Sigmoid colon (tissue), 7 donors: ENCODE measurements around the gene LHX2. TPM values are rescaled to one million over a fixed set of nuclear protein-coding genes. Genes with fewer than 3 reads are reported as not detected.

Source experiments
- DNase-seq: peaks from one replicate; pipeline ENCODE4 v3.0.0-alpha.2; 2019
- H3K27ac ChIP-seq, 4 donors: fragments of 200-600 bp; sonication (generic); one replicate each; pipeline ENCODE4 v1.5.1; 2016 to 2019; ENCODE audit warnings: mild to moderate bottlenecking in 1 of 4
- H3K27me3 ChIP-seq, 3 donors: fragments of 200-600 bp; sonication (generic); one replicate each; pipeline ENCODE4 v1.5.1; 2019; ENCODE audit warnings: mild to moderate bottlenecking in 1 of 3
- H3K36me3 ChIP-seq, 4 donors: fragments of 200-600 bp; sonication (generic); one replicate each; pipeline ENCODE4 v1.5.1; 2016 to 2019
- H3K4me1 ChIP-seq, 4 donors: fragments of 200-600 bp; sonication (generic); one replicate each; pipeline ENCODE4 v1.5.1; 2017 to 2019
- H3K4me3 ChIP-seq, 4 donors: fragments of 200-600 bp; sonication (generic); one replicate each; pipeline ENCODE4 v1.5.1; 2017 to 2019; ENCODE audit warnings: mild to moderate bottlenecking in 2 of 4, moderate library complexity in 1 of 4
- H3K9me3 ChIP-seq, 4 donors: fragments of 200-600 bp in 3 of 4; sonication (generic) in 3 of 4; one replicate each; pipeline versions ENCODE4 v1.5.1 to v1.6.1; 2013 to 2019
- EP300 ChIP-seq, 4 donors: sonication (generic); formaldehyde crosslinking; IDR thresholded peaks; one replicate each; pipeline ENCODE4 v1.6.1; 2017; ENCODE audit warnings: antibody characterized with exemption in 4 of 4
- POLR2A ChIP-seq, 2 donors: fragments of 450-650 bp; IDR thresholded peaks; one replicate each; pipeline ENCODE4 v1.6.1; 2016; ENCODE audit warnings: antibody characterized with exemption in 2 of 2, mild to moderate bottlenecking in 2 of 2, moderate library complexity in 2 of 2
- POLR2AphosphoS5 ChIP-seq, 4 donors: sonication (generic); formaldehyde crosslinking; IDR thresholded peaks; one replicate each; pipeline ENCODE4 v1.6.1; 2017; ENCODE audit warnings: antibody characterized with exemption in 4 of 4
- WGBS, 2 donors: extraction: QIAGEN DNeasy Blood & Tissue Kit; methylation state at CpG; one replicate each; pipeline ENCODE4 v1.1.7; 2013; 5-methylcytosine and 5-hydroxymethylcytosine counted together
- intact Hi-C: fragments of 100-400 bp; cut with DNase I; formaldehyde crosslinking; loops from one replicate; pipeline ENCODE4 v1.15.1; 2023
- polyA plus RNA-seq, 3 donors: library from polyadenylated mRNA; stranded (reverse); fragments of 200-250 nt; gene quantifications; one replicate each; pipeline ENCODE4 v1.2.3, GENCODE V29; 2013
- total RNA-seq, 4 donors: library from RNA; depleted of rRNA; stranded (reverse); fragments of >200 nt; gene quantifications; one replicate each; pipeline ENCODE4 v1.1.0, GENCODE V29; 2016
- TF ChIP-seq, protein P1 (sequence below), 4 experiments: fragments of 450-650 bp in 3 of 4; fragments of 200-600 bp in 1 of 4; IDR thresholded peaks; one replicate each; pipeline ENCODE4 v1.5.1; 2016 to 2019; ENCODE audit warnings: antibody characterized with exemption in 4 of 4, mild to moderate bottlenecking in 3 of 4, moderate library complexity in 2 of 4
- donor health status: healthy with polysubstance abuse.
- donor health status: Bipolar disorder and iron deficiency.
- donor health status: healthy.

Gene LHX2
- total and polyA plus RNA-seq, 7 donors, result 3.3 TPM; not detected in 6

DNA sequence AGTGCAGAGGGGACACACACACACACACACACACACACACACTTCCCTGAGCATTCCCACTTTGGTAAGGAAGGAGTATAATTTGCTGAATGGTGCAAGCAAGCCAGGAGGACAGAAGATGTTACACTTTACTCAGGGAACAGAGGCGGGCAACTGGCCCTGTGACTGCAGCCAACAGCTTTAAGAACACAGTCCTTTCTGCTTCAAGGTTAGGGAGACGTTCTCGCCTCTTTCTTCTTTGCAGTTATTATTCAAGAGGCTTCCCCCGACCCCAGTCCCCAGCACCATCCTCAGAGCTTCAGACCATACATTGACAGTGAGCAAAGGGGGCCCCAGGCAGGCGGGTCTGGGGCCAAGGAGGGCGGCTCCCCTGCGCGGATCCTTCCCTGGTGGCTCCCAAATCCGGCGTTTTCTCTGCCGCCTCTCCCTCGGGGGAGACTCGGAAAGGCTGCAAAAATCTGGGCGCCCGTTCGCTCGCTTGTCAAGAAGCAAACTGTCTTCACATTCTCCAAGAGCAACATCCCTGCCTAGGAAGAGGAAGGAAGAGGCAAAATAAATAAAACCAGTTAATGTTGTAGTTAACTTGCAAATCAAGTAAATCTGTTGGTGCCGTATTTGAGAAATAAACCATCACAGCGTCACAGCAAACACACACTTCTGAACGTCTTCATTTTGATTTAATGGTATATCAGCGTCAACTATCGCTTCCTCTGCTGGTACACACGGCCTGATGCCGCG lies 3.8 kb upstream of the LHX2 start:
- Histone ChIP-seq H3K9me3 (no peaks in the 10 kb centered on the region), H3K4me3 (no peak overlapping the region), H3K4me1 (peaks cover 0 to 39% (median 36%) of the 10 kb centered on the region in 4 donors), H3K36me3 (no peaks in the 10 kb centered on the region), H3K27me3 (peaks cover 74 to 100% (median 99%) of the 10 kb centered on the region in 3 donors), H3K27ac (no peak overlapping the region)
- no peak for DNase-seq
- TF ChIP-seq EP300 (IDR thresholded peaks at IDR 0.05), result no peak
- TF ChIP-seq POLR2AphosphoS5 (IDR thresholded peaks at IDR 0.05), result no peak
- no peak for TF ChIP-seq POLR2A (IDR thresholded peaks at IDR 0.05)
- WGBS, 2 donors, result 5 to 9% methylated on average over 25 of the region's 25 CpGs
- intact Hi-C loops, result no loop called here

DNA sequence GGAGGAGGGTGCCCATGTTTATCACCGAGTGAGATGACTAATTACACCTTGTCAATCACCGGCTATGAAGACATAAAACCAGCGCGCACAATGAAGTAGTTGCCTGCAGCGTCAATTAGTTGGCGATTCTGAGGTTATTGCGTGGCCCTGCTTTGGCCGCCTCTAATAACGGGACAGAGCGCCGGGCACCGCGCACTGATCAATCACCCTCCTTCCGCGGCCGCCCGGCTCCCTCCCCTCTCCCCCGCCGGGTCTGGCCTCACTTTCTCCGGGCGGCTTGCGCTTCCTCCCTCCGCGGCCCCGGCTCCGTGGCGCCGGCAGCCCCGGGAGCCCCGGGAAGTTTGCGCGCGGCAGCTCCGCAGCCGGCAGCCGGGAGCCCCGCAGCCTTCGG lies 3.3 kb upstream of the LHX2 start:
- Histone ChIP-seq H3K9me3 (no peaks in the 10 kb centered on the region), H3K4me3 (no peak overlapping the region), H3K36me3 (no peaks in the 10 kb centered on the region), H3K4me1 (peaks cover 0 to 43% (median 41%) of the 10 kb centered on the region in 4 donors), H3K27me3 (peaks cover 79 to 100% (median 99%) of the 10 kb centered on the region in 3 donors), H3K27ac (no peak overlapping the region)
- no peak for DNase-seq
- intact Hi-C loops, result no loop called here
- 2% methylated on average over 38 of the region's 38 CpGs for WGBS, 2 donors
- TF ChIP-seq, protein P1, sequence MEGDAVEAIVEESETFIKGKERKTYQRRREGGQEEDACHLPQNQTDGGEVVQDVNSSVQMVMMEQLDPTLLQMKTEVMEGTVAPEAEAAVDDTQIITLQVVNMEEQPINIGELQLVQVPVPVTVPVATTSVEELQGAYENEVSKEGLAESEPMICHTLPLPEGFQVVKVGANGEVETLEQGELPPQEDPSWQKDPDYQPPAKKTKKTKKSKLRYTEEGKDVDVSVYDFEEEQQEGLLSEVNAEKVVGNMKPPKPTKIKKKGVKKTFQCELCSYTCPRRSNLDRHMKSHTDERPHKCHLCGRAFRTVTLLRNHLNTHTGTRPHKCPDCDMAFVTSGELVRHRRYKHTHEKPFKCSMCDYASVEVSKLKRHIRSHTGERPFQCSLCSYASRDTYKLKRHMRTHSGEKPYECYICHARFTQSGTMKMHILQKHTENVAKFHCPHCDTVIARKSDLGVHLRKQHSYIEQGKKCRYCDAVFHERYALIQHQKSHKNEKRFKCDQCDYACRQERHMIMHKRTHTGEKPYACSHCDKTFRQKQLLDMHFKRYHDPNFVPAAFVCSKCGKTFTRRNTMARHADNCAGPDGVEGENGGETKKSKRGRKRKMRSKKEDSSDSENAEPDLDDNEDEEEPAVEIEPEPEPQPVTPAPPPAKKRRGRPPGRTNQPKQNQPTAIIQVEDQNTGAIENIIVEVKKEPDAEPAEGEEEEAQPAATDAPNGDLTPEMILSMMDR (IDR thresholded peaks at IDR 0.05), result no peak
- no peak for TF ChIP-seq POLR2A (IDR thresholded peaks at IDR 0.05)
- no peak for TF ChIP-seq EP300 (IDR thresholded peaks at IDR 0.05)
- TF ChIP-seq POLR2AphosphoS5 (IDR thresholded peaks at IDR 0.05), result no peak

DNA sequence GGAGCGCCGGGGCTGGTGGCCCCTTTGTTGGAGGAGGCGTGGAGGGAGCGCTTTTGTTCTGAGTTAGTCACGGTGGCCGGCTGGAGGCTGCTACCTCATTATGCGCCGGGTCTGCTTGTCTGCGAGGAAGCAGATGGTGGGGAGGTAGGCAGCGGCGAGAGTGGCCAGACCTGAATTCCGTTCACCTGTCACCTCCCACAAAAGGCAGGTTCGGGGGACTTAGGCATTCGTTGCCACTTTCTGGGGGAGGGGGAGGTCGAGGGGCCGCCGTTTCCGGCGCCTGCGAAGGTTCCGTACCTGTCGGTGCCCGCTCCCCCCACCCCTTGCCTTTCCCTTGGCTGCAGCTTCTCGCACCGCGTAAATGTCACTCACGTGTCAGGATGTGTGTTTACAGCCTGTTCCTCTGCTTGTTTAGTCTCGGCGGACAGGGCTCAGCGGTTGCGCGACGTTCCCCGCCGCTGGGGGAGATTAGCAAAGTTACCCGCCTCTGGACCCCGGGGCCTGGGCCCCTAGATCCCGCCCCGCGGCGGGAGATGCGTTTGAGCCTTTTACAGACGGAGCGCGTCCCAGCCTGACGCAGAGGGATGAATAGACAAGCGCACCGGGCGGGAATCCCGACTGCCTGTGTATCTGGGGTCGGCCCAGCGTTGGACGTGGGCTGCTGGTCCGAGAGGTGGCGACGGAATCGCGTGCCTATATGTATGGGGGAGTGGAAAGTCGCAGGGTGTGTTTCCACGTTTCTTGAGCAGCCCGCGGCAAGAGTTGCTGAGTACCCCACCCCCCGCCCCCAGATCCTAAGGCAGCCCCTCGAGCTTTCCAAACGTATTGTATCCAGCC lies 2.7 kb upstream of the LHX2 start:
- peaks cover 0 to 43% (median 41%) of the 10 kb centered on the region in 4 donors for H3K4me1 ChIP-seq
- TF ChIP-seq EP300 (IDR thresholded peaks at IDR 0.05) (no peak), POLR2A (IDR thresholded peaks at IDR 0.05) (no peak)
- H3K27me3 ChIP-seq, result peaks cover 80 to 100% (median 99%) of the 10 kb centered on the region in 3 donors
- H3K4me3 ChIP-seq, result no peak overlapping the region
- intact Hi-C loops, result no loop called here
- no peaks in the 10 kb centered on the region for H3K36me3 ChIP-seq
- H3K27ac ChIP-seq, result no peak overlapping the region
- H3K9me3 ChIP-seq, result no peaks in the 10 kb centered on the region
- 3% methylated on average over 65 of the region's 65 CpGs for WGBS, 2 donors
- DNase-seq, result no peak

DNA sequence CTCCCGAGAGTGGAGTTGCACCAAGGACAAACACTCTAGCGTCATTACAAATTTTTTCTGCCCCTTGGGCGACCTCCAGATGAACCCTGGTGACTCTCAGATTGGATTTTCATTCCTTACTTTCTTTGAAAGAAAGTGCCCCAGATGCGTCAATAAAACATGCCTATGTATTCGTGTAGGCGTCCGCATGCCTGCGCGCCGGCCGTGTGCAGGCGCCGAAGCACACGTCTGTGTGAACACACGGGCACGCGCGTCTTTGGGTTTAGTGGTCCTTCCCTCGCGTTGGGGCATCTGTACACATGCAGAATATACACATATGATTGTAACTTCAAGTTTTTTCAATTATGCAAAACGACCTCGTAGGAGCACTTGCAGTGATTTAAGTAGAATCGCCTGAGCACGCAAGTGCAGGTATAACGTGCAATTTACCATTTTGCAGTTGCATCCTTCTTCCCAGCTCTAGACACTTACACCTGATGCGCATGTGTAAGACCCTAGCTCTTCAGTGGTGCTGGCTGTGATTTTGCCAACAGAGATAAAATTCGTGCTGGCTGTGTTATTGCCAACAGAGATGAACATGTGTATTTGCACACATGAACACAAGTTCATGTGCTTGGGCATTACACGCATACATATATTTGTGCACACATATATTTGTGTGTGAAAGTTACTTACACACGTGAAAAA lies 1.9 kb upstream of the LHX2 start:
- intact Hi-C loops, result no loop called here
- H3K4me1 ChIP-seq, result peaks cover 0 to 43% (median 41%) of the 10 kb centered on the region in 4 donors
- H3K36me3 ChIP-seq, result no peaks in the 10 kb centered on the region
- H3K9me3 ChIP-seq, result no peaks in the 10 kb centered on the region
- H3K27ac ChIP-seq, result no peak overlapping the region
- DNase-seq, result no peak
- peaks cover 86 to 100% (median 99%) of the 10 kb centered on the region in 3 donors for H3K27me3 ChIP-seq
- 4 to 6% methylated on average over 29 of the region's 29 CpGs for WGBS, 2 donors
- TF ChIP-seq POLR2A (IDR thresholded peaks at IDR 0.05) (no peak), POLR2AphosphoS5 (IDR thresholded peaks at IDR 0.05) (no peak)
- TF ChIP-seq, protein P1 (IDR thresholded peaks at IDR 0.05), result no peak
- H3K4me3 ChIP-seq, result no peak overlapping the region

DNA sequence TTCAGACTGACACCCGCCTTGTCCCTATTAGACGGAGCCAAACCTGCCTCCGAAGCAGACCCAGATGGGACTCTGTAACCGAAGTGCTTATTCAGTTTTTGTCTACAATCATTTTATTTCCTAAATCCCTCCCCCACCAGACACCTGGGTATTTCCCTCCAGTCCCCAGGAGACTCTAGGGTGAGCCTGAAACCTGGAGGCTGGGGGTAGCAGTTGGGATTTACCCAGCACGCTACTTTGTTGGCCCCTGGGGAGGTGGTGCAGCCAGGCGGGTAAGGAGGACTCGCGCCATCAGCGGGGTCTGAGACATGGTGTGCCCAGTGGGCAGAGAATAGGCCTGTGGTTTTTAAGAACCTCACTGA lies 1.3 kb upstream of the LHX2 start:
- TF ChIP-seq EP300 (IDR thresholded peaks at IDR 0.05), result no peak
- TF ChIP-seq POLR2A (IDR thresholded peaks at IDR 0.05), result no peak
- TF ChIP-seq, protein P1 (IDR thresholded peaks at IDR 0.05), result no peak
- no peak for TF ChIP-seq POLR2AphosphoS5 (IDR thresholded peaks at IDR 0.05)
- Histone ChIP-seq H3K27ac (no peak overlapping the region), H3K9me3 (no peaks in the 10 kb centered on the region), H3K36me3 (no peaks in the 10 kb centered on the region), H3K27me3 (peaks cover 86 to 100% (median 99%) of the 10 kb centered on the region in 3 donors), H3K4me3 (no peak overlapping the region), H3K4me1 (peaks cover 0 to 45% (median 43%) of the 10 kb centered on the region in 4 donors)
- WGBS, 2 donors, result 15 to 33% methylated on average over 9 of the region's 9 CpGs
- intact Hi-C loops, result no loop called here
- no peak for DNase-seq
